ENCODE measurements around the gene SYF2.
"Not testable (repeated sequence)": the region's sequence is repeated elsewhere in the genome, so short reads cannot be mapped to it uniquely, and the experiment has no call there.

GRCh38 chr1:25272238-25272637, 39.9 kb upstream of the SYF2 start, which contains the start of gene RHD:
- TF ChIP-seq EP300 (IDR thresholded peaks at IDR 0.05; ENCODE audit: borderline replicate concordance); CEBPB (IDR thresholded peaks at IDR 0.05); MAX (IDR thresholded peaks at IDR 0.05): not testable (repeated sequence)
